ENCODE results near the gene TMEM53.

Gene TMEM53

GRCh38 chr1:44645476-44646244 is 28.6 kb downstream of the TMEM53 start:
- peak overlapping the region; percentile 65 to 75 for H3K9ac ChIP-seq (ENCODE audit: low read length in 2 of 2)
- peak overlapping the region; percentile 99 for H3K27ac ChIP-seq (ENCODE audit: low read length)

GRCh38 chr1:44644806-44645205 is 29.5 kb downstream of the TMEM53 start:
- Histone ChIP-seq H3K36me3 (ENCODE audit: control insufficient read depth in 2 of 2, insufficient read depth in 2 of 2, low read length in 2 of 2) (peaks cover 22 to 48% of the 10 kb centered on the region in 2 donors), H3K27me3 (ENCODE audit: control insufficient read depth in 1 of 2, insufficient read depth in 2 of 2, low read length in 2 of 2) (no peaks in the 10 kb centered on the region), H3K4me1 (ENCODE audit: control insufficient read depth, insufficient read depth, low read length) (peaks cover 57% of the 10 kb centered on the region), H3K27ac (ENCODE audit: low read length) (peak overlapping the region; percentile 99), H3K9ac (ENCODE audit: low read length in 2 of 2) (peak overlapping the region; percentile 52 to 62), H3K4me3 (ENCODE audit: low read length in 2 of 2) (peak overlapping the region; percentile 11 to 58), H3K9me3 (ENCODE audit: control insufficient read depth in 2 of 2, low read length in 2 of 2) (no peaks in the 10 kb centered on the region)

More at GRCh38 chr1:44645476-44646244, 28.6 kb downstream of the TMEM53 start:
- Histone ChIP-seq H3K9me3 (ENCODE audit: control insufficient read depth in 2 of 2, low read length in 2 of 2) (no peaks in the 10 kb centered on the region), H3K4me3 (ENCODE audit: low read length in 2 of 2) (peak overlapping the region; percentile 40 to 58), H3K36me3 (ENCODE audit: control insufficient read depth in 2 of 2, insufficient read depth in 2 of 2, low read length in 2 of 2) (peaks cover 24 to 50% of the 10 kb centered on the region in 2 donors), H3K4me1 (ENCODE audit: control insufficient read depth, insufficient read depth, low read length) (peaks cover 57% of the 10 kb centered on the region), H3K27me3 (ENCODE audit: control insufficient read depth in 1 of 2, insufficient read depth in 2 of 2, low read length in 2 of 2) (no peaks in the 10 kb centered on the region)

GRCh38 chr1:44643721-44644334 is 30.5 kb downstream of the TMEM53 start:
- Histone ChIP-seq H3K27ac (ENCODE audit: low read length) (peak overlapping the region; percentile 99), H3K4me1 (ENCODE audit: control insufficient read depth, insufficient read depth, low read length) (peaks cover 57% of the 10 kb centered on the region), H3K9me3 (ENCODE audit: control insufficient read depth in 2 of 2, low read length in 2 of 2) (no peaks in the 10 kb centered on the region), H3K27me3 (ENCODE audit: control insufficient read depth in 1 of 2, insufficient read depth in 2 of 2, low read length in 2 of 2) (no peaks in the 10 kb centered on the region), H3K9ac (ENCODE audit: low read length in 2 of 2) (peak overlapping the region in 1 of 2 donors; percentile 47), H3K36me3 (ENCODE audit: control insufficient read depth in 2 of 2, insufficient read depth in 2 of 2, low read length in 2 of 2) (peaks cover 24 to 45% of the 10 kb centered on the region in 2 donors), H3K4me3 (ENCODE audit: low read length in 2 of 2) (peak overlapping the region in 1 of 2 donors; percentile 8)

GRCh38 chr1:44642925-44643324 is 31.4 kb downstream of the TMEM53 start:
- peaks cover 27 to 48% of the 10 kb centered on the region in 2 donors for H3K36me3 ChIP-seq (ENCODE audit: control insufficient read depth in 2 of 2, insufficient read depth in 2 of 2, low read length in 2 of 2)
- peak overlapping the region; percentile 44 to 62 for H3K9ac ChIP-seq (ENCODE audit: low read length in 2 of 2)
- no peaks in the 10 kb centered on the region for H3K27me3 ChIP-seq (ENCODE audit: control insufficient read depth in 1 of 2, insufficient read depth in 2 of 2, low read length in 2 of 2)
- no peaks in the 10 kb centered on the region for H3K9me3 ChIP-seq (ENCODE audit: control insufficient read depth in 2 of 2, low read length in 2 of 2)
- H3K4me3 ChIP-seq (ENCODE audit: low read length in 2 of 2): no peak overlapping the region
- H3K4me1 ChIP-seq (ENCODE audit: control insufficient read depth, insufficient read depth, low read length): peaks cover 57% of the 10 kb centered on the region
- H3K27ac ChIP-seq (ENCODE audit: low read length): peak overlapping the region; percentile 99

GRCh38 chr1:44642255-44642654 is 32.0 kb downstream of the TMEM53 start:
- peak overlapping the region; percentile 44 to 62 for H3K9ac ChIP-seq (ENCODE audit: low read length in 2 of 2)
- H3K4me3 ChIP-seq (ENCODE audit: low read length in 2 of 2): no peak overlapping the region
- H3K9me3 ChIP-seq (ENCODE audit: control insufficient read depth in 2 of 2, low read length in 2 of 2): no peaks in the 10 kb centered on the region
- peaks cover 26 to 49% of the 10 kb centered on the region in 2 donors for H3K36me3 ChIP-seq (ENCODE audit: control insufficient read depth in 2 of 2, insufficient read depth in 2 of 2, low read length in 2 of 2)
- H3K27me3 ChIP-seq (ENCODE audit: control insufficient read depth in 1 of 2, insufficient read depth in 2 of 2, low read length in 2 of 2): no peaks in the 10 kb centered on the region
- peak overlapping the region; percentile 99 for H3K27ac ChIP-seq (ENCODE audit: low read length)
- H3K4me1 ChIP-seq (ENCODE audit: control insufficient read depth, insufficient read depth, low read length): peaks cover 59% of the 10 kb centered on the region

GRCh38 chr1:44641126-44642102 is 32.9 kb downstream of the TMEM53 start:
- H3K27me3 ChIP-seq (ENCODE audit: control insufficient read depth in 1 of 2, insufficient read depth in 2 of 2, low read length in 2 of 2): no peaks in the 10 kb centered on the region
- peaks cover 59% of the 10 kb centered on the region for H3K4me1 ChIP-seq (ENCODE audit: control insufficient read depth, insufficient read depth, low read length)
- H3K27ac ChIP-seq (ENCODE audit: low read length): peak overlapping the region; percentile 99
- H3K4me3 ChIP-seq (ENCODE audit: low read length in 2 of 2): no peak overlapping the region
- no peaks in the 10 kb centered on the region for H3K9me3 ChIP-seq (ENCODE audit: control insufficient read depth in 2 of 2, low read length in 2 of 2)
- H3K36me3 ChIP-seq (ENCODE audit: control insufficient read depth in 2 of 2, insufficient read depth in 2 of 2, low read length in 2 of 2): peaks cover 31 to 52% of the 10 kb centered on the region in 2 donors
- H3K9ac ChIP-seq (ENCODE audit: low read length in 2 of 2): peak overlapping the region; percentile 5 to 44

- peaks cover 52% of the 10 kb centered on the region for H3K4me1 ChIP-seq (ENCODE audit: control insufficient read depth, insufficient read depth, low read length)
- no peak overlapping the region for H3K4me3 ChIP-seq (ENCODE audit: low read length in 2 of 2)
- peaks cover 39 to 63% of the 10 kb centered on the region in 2 donors for H3K36me3 ChIP-seq (ENCODE audit: control insufficient read depth in 2 of 2, insufficient read depth in 2 of 2, low read length in 2 of 2)
- no peaks in the 10 kb centered on the region for H3K27me3 ChIP-seq (ENCODE audit: control insufficient read depth in 1 of 2, insufficient read depth in 2 of 2, low read length in 2 of 2)
- no peak overlapping the region for H3K9ac ChIP-seq (ENCODE audit: low read length in 2 of 2)
- no peaks in the 10 kb centered on the region for H3K9me3 ChIP-seq (ENCODE audit: control insufficient read depth in 2 of 2, low read length in 2 of 2)
- no peak overlapping the region for H3K27ac ChIP-seq (ENCODE audit: low read length)
Observed at GRCh38 chr1:44640200-44640853, 34.0 kb downstream of the TMEM53 start.

- H3K4me3 ChIP-seq (ENCODE audit: low read length in 2 of 2): no peak overlapping the region
- no peaks in the 10 kb centered on the region for H3K9me3 ChIP-seq (ENCODE audit: control insufficient read depth in 2 of 2, low read length in 2 of 2)
- no peaks in the 10 kb centered on the region for H3K27me3 ChIP-seq (ENCODE audit: control insufficient read depth in 1 of 2, insufficient read depth in 2 of 2, low read length in 2 of 2)
- no peak overlapping the region for H3K9ac ChIP-seq (ENCODE audit: low read length in 2 of 2)
- H3K27ac ChIP-seq (ENCODE audit: low read length): no peak overlapping the region
- H3K4me1 ChIP-seq (ENCODE audit: control insufficient read depth, insufficient read depth, low read length): peaks cover 38% of the 10 kb centered on the region
- H3K36me3 ChIP-seq (ENCODE audit: control insufficient read depth in 2 of 2, insufficient read depth in 2 of 2, low read length in 2 of 2): peaks cover 43 to 72% of the 10 kb centered on the region in 2 donors
Observed at GRCh38 chr1:44637702-44638411, 36.4 kb downstream of the TMEM53 start.

GRCh38 chr1:44636688-44637598 is 37.3 kb downstream of the TMEM53 start:
- Histone ChIP-seq H3K36me3 (ENCODE audit: control insufficient read depth in 2 of 2, insufficient read depth in 2 of 2, low read length in 2 of 2) (peaks cover 41 to 69% of the 10 kb centered on the region in 2 donors), H3K4me1 (ENCODE audit: control insufficient read depth, insufficient read depth, low read length) (peaks cover 34% of the 10 kb centered on the region), H3K27ac (ENCODE audit: low read length) (peak overlapping the region; percentile 31), H3K27me3 (ENCODE audit: control insufficient read depth in 1 of 2, insufficient read depth in 2 of 2, low read length in 2 of 2) (no peaks in the 10 kb centered on the region), H3K9ac (ENCODE audit: low read length in 2 of 2) (peak overlapping the region in 1 of 2 donors; percentile 5), H3K4me3 (ENCODE audit: low read length in 2 of 2) (no peak overlapping the region), H3K9me3 (ENCODE audit: control insufficient read depth in 2 of 2, low read length in 2 of 2) (no peaks in the 10 kb centered on the region)

Data from stomach smooth muscle (tissue), 2 donors.